GM19351 (cell line): Measurements from ENCODE around the gene CTDSP1.

Source experiments
- ATAC-seq: cut with Tn5 transposase; IDR thresholded peaks from one replicate; pipeline ENCODE4 v1.9.1; 2021; ENCODE audit warnings: mild to moderate bottlenecking, moderate library complexity; ENCODE audit not compliant: unreplicated experiment

CTDSP1 gene

DNA sequence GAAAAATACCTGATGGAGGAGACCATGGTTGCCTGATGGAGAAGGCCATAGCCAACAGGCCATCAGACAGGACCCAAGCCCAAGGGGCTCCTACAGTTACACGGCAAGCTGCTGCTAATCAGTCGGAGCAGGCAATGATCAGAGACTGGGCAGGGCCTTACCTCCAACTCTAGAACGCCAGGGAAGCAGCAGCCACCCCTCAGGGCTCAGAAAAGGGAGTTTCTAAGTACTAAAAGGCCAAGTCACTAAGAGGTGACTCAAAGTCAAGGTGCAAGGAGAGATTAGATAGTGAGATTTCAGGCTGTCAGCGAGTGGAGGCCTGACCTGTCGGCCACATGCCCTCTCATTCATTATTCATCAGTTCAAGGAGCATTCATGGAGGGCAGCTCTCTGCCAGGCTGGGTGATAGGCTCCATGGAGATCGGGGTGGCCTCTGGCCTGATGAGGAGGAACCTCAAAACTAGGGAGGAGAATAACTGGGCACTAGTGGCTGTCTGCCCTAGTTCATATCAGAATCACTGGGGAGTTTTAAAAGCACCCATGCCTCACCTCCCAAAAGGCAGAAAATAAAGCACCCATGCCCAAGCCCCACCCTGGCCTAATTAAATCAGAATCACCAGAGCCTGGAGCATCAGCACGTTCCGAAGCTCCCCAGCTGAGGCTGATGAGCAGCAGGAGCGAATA lies 22.9 kb downstream of the CTDSP1 start:
- ATAC-seq = no peak

DNA sequence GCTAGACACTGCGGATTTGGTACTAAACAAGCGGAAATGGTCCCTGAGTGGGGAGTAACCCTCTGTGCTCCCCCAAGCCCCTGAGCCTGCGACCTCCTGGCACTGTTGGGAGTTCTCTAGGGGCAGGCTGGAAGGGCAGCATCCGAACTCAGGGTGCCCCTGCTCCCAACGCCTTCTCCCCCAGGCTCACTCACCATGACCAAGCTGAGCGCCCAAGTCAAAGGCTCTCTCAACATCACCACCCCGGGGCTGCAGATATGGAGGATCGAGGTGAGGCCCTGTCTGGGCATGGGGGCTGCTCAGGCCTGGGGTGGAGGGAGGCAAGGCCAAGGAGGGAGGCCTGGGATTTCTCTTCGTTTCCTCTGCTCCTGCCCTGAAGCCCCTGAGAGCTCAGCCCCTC lies 23.9 kb downstream of the CTDSP1 start:
- no peak for ATAC-seq

DNA sequence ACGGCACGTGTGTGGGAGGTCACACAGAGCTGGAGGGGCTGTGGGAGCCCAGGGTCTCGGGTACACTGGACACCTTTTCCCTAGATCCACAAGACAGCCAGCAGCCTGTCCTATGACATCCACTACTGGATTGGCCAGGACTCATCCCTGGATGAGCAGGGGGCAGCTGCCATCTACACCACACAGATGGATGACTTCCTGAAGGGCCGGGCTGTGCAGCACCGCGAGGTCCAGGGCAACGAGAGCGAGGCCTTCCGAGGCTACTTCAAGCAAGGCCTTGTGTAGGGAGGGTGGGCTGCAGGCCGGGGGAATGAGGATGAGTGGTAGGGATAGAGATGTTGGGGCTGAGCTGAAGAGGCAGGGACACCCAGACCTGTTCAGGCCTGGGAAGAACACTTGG lies 25.9 kb downstream of the CTDSP1 start:
- no peak for ATAC-seq

DNA sequence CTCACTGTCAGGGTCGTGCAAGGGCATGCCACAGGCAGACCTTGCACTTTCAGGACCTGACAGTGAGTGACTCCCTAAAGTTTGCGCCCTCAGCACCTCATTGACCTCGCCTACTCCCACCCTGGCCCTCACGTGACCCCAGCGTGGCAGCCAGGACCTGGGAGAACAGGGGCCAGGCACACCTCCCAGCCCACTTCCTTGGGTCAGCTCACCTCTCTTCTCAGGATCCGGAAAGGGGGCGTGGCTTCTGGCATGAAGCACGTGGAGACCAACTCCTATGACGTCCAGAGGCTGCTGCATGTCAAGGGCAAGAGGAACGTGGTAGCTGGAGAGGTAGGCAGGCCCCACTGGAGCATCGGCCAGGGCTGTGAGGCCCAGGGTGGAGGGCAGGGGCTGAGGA lies 28.1 kb downstream of the CTDSP1 start:
- no peak for ATAC-seq

DNA sequence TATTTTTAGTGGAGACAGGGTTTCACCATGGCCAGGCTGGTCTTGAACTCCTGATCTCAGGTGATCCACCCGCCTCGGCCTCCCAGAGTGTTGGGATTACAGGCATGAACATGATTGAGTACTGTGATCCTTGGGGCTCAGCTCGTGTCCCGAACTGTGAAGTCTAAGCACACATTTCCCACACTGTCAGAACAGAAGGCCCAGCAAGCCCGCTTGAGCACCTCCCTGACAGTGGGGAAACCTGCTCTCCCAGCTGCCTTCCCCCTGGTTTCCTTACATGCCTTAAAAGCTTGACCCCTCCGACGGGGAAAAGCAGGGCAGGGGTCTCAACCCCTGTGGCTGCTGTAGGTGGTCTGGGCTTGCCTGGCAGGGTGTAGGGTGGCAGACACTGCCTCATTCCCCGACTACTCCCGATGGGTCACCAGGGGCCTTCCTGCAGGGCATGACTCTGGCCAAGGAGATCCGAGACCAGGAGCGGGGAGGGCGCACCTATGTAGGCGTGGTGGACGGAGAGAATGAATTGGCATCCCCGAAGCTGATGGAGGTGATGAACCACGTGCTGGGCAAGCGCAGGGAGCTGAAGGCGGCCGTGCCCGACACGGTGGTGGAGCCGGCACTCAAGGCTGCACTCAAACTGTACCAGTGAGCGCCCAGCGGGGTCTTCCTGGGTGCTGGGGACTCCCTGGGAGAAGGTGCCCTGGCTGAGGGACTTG lies 29.3 kb downstream of the CTDSP1 start:
- ATAC-seq = no peak

DNA sequence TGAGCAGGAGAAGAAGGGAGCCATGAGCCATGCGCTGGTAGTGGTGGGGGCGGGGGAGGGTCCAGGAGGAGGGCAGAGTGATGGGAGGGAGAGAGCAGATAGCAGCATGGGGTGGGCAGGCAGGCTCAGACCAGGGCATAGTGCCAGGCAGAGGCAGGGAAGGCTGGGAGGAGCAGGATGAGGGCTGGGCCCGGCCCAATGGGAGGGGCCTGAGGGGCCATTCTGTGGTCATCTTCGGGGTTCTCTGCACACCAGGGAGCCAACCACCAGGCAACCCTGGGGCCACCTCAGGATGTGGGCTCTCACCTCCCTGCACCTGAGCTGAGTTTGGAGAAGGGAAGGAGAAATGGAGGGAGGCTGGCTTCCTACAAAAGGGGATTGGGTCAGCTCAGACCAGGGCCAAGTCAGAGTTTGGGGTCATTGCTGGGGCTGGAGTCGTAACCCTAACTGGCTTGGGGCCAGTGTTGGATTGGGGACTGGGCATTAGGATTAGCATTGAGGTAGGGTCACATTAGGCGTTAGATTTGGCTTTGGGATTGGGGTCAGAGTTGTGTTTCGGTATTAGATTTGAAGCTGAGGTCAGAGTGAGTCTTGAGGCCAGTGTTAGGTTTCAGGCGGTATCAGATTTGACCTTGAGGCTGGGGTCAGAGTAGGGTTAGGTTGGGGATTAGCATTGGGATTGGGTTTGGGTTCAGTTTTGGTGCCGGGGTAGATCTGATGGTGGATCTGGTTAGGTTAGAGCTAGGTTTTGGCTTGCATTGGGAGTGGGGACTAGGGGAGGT lies 30.4 kb downstream of the CTDSP1 start:
- ATAC-seq = no peak

DNA sequence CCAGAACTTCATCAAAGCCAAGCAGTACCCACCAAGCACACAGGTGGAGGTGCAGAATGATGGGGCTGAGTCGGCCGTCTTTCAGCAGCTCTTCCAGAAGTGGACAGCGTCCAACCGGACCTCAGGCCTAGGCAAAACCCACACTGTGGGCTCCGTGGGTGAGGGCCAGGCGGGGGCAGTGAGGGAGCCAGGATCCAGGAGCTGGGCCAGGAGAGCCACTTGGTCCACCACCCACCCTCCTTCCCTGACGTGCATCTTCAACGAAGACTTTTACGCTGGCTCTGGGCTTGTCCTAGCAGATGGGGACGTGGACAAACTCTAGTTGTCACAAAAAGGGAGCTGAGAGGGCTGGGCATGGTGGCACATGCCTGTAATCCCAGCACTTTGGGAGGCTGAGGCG lies 31.1 kb downstream of the CTDSP1 start:
- ATAC-seq = no peak

DNA sequence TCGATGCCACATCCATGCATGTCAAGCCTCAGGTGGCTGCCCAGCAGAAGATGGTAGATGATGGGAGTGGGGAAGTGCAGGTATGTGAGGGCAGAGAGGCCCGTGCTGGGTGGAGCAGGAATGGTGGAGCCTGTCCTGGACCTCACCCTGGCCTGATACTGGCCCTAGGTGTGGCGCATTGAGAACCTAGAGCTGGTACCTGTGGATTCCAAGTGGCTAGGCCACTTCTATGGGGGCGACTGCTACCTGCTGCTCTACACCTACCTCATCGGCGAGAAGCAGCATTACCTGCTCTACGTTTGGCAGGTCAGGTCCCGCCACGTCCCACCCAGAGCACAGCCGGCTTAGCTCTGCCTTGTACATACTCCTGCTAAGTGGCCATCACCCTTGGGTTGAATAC lies 32.2 kb downstream of the CTDSP1 start:
- ATAC-seq = no peak

DNA sequence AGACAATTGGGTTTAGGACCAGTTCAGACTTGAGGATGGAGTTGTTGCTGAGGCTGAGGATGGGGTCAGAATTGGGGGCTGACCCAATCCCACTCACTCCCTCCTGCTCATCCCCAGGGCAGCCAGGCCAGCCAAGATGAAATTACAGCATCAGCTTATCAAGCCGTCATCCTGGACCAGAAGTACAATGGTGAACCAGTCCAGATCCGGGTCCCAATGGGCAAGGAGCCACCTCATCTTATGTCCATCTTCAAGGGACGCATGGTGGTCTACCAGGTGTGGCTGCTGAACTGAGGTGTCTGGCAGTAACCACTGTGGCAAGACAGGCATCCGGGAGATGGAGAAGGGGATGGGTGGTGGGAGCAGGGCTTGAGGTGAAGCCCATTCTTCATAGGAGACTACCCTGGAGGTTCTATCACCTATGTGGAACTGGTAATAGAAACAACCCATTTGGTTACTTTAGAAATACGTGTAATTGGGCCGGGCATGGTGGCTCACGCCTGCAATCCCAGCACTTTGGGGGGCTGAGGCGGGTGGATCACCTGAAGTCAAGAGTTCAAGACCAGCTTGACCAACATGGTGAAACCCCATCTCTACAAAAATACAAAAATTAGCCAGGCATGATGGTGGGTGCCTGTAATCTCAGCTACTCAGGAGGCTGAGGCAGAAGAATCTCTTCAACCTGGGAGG lies 33.2 kb downstream of the CTDSP1 start:
- ATAC-seq = no peak

DNA sequence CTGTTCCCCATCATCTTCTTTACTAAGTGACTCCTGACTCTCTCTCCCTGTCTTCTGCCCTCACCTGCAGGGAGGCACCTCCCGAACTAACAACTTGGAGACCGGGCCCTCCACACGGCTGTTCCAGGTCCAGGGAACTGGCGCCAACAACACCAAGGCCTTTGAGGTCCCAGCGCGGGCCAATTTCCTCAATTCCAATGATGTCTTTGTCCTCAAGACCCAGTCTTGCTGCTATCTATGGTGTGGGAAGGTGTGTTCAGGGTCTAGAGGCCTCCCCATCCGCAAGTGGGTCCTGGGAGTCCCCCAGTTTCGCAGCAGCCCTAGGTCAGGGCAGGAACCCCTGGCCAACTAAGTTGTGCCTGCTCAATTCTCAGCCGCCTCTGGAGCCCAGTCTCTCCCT lies 34.8 kb downstream of the CTDSP1 start:
- ATAC-seq = no peak

DNA sequence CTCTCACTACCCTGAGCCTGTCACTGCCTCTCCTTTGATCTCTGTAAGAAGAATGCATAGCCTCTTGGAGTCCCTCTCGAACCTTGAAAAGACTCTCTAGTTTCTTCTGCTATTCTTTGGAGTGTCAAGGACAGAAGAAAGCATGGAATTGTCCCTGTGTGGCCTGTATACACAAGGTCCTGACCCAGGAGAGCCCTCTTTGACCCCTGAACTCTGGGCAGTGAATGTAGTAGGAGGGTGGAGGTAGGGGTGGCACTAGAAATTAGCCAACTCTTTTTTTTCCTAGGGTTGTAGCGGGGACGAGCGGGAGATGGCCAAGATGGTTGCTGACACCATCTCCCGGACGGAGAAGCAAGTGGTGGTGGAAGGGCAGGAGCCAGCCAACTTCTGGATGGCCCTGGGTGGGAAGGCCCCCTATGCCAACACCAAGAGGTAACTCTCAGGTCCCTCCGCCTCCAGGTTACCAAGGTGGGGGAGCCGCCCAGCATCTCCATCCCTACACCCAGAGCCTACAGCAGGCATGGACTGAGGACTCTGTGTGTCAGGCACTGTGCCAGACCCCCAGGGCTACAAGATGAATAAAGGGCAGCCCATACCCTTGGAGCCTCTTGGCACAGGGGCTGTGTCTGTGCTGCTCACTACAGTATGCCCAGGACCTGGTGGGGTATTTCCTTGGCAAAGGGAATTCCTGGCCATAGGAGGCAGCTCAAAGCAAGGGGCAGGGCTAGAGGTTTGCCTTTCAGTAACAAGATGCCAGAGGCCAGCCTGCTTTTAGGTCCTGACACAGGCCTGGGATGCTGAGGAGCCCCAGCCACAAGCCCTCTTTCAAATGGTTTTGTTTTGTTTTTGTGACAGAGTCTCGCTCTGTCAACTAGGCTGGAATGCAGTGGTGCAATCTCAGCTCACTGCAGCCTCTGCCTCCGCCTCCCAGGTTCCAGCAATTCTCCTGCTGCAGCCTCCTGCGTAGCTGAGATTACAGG lies 35.6 kb downstream of the CTDSP1 start:
- no peak for ATAC-seq

DNA sequence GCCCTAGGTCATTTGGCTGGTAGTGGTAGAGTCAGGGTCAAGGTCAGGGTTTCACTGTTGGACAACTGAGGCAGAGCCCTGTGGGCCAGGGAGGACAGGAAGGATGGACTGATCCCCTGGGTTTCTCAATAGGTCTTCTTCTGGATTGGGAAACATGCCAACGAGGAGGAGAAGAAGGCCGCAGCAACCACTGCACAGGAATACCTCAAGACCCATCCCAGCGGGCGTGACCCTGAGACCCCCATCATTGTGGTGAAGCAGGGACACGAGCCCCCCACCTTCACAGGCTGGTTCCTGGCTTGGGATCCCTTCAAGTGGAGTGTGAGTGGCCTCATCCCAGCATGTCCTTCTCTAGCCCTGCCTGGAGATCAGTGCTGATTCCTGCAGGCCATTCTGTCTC lies 37.3 kb downstream of the CTDSP1 start:
- no peak for ATAC-seq

DNA sequence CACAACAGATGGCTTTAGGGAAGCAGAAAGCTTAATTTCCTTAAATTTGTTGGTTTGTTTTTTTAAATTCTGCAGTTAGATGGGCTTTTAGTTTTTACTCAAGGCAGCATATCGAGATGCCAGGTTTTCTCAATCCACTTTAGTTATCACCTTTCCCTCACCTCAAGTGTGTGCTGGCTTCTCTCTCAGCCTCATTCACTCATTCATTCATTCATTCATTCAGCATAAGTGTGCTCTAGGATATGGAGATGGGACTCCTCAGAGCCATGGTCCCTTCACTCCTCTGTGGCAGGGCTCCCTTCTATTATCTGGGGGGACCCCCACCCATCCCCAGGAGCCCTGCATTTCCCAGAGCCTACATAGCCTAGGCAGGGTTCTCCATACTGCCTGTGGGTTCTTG lies 38.3 kb downstream of the CTDSP1 start:
- ATAC-seq = no peak

DNA sequence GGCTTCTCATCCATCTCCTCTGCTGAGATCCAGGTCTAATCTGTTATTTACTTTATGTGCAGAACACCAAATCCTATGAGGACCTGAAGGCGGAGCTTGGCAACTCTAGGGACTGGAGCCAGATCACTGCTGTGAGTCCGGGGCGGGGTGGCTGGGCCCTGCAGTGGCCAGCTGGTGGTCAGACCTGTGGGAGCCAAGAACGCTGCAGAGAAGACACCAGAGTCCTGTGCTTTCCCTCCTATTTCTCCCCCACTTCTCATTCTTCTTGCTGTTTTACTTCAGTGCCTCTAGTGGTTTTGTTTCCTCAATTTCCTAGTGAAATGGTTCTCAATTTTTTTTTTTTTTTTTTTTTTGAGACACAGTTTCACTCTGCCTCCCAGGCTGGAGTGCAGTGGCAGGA lies 38.9 kb downstream of the CTDSP1 start:
- no peak for ATAC-seq

DNA sequence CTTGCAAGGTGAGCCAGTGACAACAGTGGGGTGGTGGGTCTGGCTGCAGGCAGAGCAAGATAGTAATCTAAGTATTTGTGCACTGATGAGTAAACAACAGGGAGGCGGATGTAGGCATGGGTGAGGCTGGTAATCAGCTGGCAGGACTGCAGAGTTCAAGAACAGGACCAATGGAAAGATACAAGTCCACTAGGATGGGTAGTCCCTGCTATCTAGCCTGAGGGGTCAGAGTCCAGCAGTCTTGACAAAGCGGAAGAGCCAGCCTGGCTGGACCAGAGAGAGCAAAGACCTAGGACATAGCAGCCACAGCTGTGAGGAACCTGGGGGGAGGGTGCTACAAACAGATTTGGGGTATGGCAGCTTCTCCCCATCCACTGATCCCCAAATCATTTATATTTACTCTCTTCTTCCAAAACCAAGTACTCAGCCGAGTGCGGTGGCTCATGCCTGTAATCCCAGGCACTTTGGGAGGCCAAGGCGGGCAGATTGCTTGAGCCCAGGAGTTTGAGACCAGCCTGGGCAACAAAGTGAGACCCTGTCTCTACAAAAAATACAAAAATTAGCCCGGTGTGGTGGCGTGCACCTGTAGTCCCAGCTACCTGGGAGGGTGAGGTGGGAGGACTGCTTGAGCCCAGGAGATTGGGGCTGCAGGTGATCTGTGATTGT lies 45.2 kb downstream of the CTDSP1 start:
- no peak for ATAC-seq

DNA sequence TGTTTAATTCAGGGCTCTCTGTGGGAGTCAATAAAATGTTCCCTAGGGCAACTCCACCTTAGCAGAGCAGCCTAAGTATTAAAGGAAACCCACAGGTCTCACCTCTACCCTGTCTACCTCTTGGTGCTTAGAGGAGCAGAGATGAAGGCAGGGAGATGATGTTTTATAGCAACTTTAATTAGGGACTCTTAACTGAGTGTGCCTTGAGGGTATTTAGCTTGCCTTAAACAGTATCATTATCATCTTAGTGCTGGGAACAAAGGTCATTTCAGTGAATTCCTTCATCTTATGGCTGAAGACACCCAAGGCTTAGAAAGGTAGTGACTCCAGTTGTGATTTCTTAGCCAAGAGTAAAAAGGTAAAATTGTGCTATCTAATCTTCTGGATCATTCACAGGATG lies 45.9 kb downstream of the CTDSP1 start:
- ATAC-seq = no peak

DNA sequence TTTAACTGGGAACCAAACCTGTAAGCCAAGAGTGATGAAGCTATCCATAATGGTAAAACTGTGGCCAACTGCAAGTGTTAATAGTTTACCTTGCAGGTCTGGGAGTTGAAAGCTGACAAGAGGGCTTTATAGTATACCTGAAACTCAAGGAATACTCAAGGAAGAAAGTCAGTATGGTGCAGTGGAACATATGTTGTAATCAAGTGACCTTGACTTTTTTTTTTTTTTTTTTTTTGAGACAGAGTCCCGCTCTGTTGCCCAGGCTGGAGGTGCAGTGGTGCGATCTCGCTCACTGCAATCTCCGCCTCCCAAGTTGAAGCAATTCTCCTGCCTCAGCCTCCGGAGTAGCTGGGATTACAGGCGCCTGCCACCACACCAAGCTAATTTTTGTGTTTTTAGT lies 46.9 kb downstream of the CTDSP1 start:
- ATAC-seq = no peak

DNA sequence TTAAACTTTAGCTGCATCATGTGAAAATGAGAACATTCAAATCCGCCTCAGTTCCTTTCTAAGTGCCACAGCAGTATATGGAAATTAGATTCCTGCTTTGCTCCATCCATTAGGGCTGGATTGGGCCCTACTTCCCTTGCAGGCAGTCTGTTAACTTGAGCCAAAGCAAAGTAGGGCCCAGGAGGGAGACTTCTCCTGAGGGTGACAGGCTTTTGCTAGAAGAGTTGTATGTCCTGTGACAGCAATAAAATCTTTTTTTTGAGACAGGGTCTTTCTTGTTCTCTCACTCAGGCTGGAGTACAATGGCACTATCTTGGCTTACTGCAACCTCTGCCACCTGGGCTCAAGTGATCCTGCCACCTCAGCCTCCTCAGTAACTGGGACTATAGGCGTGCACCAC lies 47.4 kb downstream of the CTDSP1 start:
- ATAC-seq = no peak

DNA sequence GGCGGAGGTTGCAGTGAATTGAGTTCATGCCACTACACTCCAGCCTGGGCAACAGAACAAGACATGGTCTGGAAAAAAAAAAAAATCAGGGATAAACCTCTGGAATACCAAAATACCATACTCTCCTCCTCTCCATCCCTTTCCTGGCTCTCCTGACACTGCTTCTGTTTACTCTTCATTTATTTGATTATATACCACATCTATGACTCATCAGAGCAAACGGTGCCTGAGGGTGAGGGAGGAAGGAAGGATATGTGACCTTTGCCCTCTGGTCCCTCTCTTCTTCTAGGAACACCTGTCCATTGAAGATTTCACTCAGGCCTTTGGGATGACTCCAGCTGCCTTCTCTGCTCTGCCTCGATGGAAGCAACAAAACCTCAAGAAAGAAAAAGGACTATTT lies 49.3 kb downstream of the CTDSP1 start:
- no peak for ATAC-seq

DNA sequence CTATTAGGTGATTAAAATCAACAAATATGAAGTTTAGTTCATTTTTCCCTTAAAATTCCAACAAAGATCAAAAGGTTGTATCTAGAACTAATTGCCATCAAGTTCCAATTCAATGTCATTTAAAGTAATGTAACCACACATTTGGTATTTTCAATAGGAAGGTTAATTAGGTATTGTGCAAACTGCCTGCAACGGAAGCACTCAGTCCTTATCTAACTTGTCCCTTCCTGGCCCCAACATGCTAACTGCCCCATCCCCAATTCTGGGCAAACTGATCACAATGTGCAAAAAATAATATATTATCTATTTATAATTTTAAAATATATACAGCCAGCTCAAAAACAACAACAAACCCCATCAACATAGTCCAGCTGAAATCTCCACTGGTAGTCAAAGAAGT lies 52.4 kb downstream of the CTDSP1 start:
- no peak for ATAC-seq
